H9 (cell line): ENCODE data around the gene SLC16A10. TPM values are rescaled to one million over a fixed set of nuclear protein-coding genes. Genes with fewer than 3 reads are reported as not detected.

Experiments
- DNase-seq: peaks from one replicate; pipeline ENCODE4 v3.0.0-alpha.2; 2017
- H2AFZ ChIP-seq: one replicate; pipeline ENCODE4 v1.6.1; 2013; ENCODE audit warnings: mild to moderate bottlenecking, low read length, control low read depth, moderate library complexity
- H2AK5ac ChIP-seq: 2 replicates; pipeline ENCODE4 v1.6.1; 2013; ENCODE audit warnings: low read length, control low read depth, mixed read lengths; ENCODE audit not compliant: insufficient read length
- H2BK120ac ChIP-seq: one replicate; pipeline ENCODE4 v1.6.1; 2013; ENCODE audit warnings: low read depth, mild to moderate bottlenecking, low read length, control low read depth, inconsistent platforms; ENCODE audit not compliant: poor library complexity, severe bottlenecking
- H2BK12ac ChIP-seq: 2 replicates; pipeline ENCODE4 v1.6.1; 2013; ENCODE audit warnings: low read length, control low read depth, mixed read lengths, low read depth; ENCODE audit not compliant: insufficient read length
- H2BK15ac ChIP-seq: 2 replicates; pipeline ENCODE4 v1.6.1; 2013; ENCODE audit warnings: low read depth, low read length, control low read depth
- H2BK20ac ChIP-seq: one replicate; pipeline ENCODE4 v1.6.1; 2013; ENCODE audit warnings: low read depth, mild to moderate bottlenecking, low read length, control low read depth, inconsistent platforms; ENCODE audit not compliant: poor library complexity, severe bottlenecking
- H2BK5ac ChIP-seq: 2 replicates; pipeline ENCODE4 v1.6.1; 2013; ENCODE audit warnings: low read length, control low read depth, mixed read lengths; ENCODE audit not compliant: insufficient read length
- H3K14ac ChIP-seq: 2 replicates; pipeline ENCODE4 v1.6.1; 2013; ENCODE audit warnings: low read length, control low read depth; ENCODE audit not compliant: insufficient read depth
- H3K18ac ChIP-seq: 2 replicates; pipeline ENCODE4 v1.6.1; 2013; ENCODE audit warnings: low read depth, mild to moderate bottlenecking, mixed read lengths, low read length, control low read depth; ENCODE audit not compliant: insufficient read length
- H3K23ac ChIP-seq: 2 replicates; pipeline ENCODE4 v1.6.1; 2013; ENCODE audit warnings: low read length, control low read depth, mixed read lengths, low read depth; ENCODE audit not compliant: insufficient read length
- H3K23me2 ChIP-seq: 2 replicates; pipeline ENCODE4 v1.6.1; 2013; ENCODE audit warnings: low read depth, mild to moderate bottlenecking, mixed read lengths, low read length, control low read depth; ENCODE audit not compliant: insufficient read length, poor library complexity, severe bottlenecking
- H3K27ac ChIP-seq: 2 replicates; pipeline ENCODE4 v1.5.1; 2013; ENCODE audit warnings: low read length, control low read depth, mixed read lengths, low read depth; ENCODE audit not compliant: insufficient read length
- H3K27me3 ChIP-seq: 2 replicates; pipeline ENCODE4 v1.6.1; 2013; ENCODE audit warnings: low read length, control low read depth, inconsistent platforms; ENCODE audit not compliant: insufficient read depth
- H3K4ac ChIP-seq: 2 replicates; pipeline ENCODE4 v1.6.1; 2013; ENCODE audit warnings: low read depth, mild to moderate bottlenecking, control low read depth, inconsistent platforms, low read length, moderate library complexity
- H3K4me1 ChIP-seq: 2 replicates; pipeline ENCODE4 v1.6.1; 2013; ENCODE audit warnings: low read length, control low read depth, inconsistent platforms; ENCODE audit not compliant: insufficient read depth
- H3K4me2 ChIP-seq: 2 replicates; pipeline ENCODE4 v1.6.1; 2013; ENCODE audit warnings: low read length, control low read depth, mixed read lengths; ENCODE audit not compliant: insufficient read length, insufficient read depth
- H3K56ac ChIP-seq: 2 replicates; pipeline ENCODE4 v1.6.1; 2013; ENCODE audit warnings: low read depth, mild to moderate bottlenecking, mixed read lengths, low read length, control low read depth; ENCODE audit not compliant: insufficient read length
- H3K79me1 ChIP-seq: 2 replicates; pipeline ENCODE4 v1.6.1; 2013; ENCODE audit warnings: low read depth, mild to moderate bottlenecking, moderate library complexity, low read length, control low read depth, inconsistent platforms; ENCODE audit not compliant: insufficient read depth, poor library complexity, severe bottlenecking
- H3K79me2 ChIP-seq: 2 replicates; pipeline ENCODE4 v1.6.1; 2013; ENCODE audit warnings: low read length, control low read depth, inconsistent platforms; ENCODE audit not compliant: insufficient read depth
- H3K9ac ChIP-seq: 2 replicates; pipeline ENCODE4 v1.6.1; 2013; ENCODE audit warnings: low read length, control low read depth, mixed read lengths; ENCODE audit not compliant: insufficient read length; ENCODE audit errors: extremely low read depth
- H3K9me3 ChIP-seq: one replicate; pipeline ENCODE4 v1.6.1; 2013; ENCODE audit warnings: low read depth, low read length, inconsistent platforms; ENCODE audit not compliant: control insufficient read depth
- H3T11ph ChIP-seq: one replicate; pipeline ENCODE4 v1.6.1; 2013; ENCODE audit warnings: mild to moderate bottlenecking, low read length, control low read depth, inconsistent platforms
- H4K20me1 ChIP-seq: one replicate; pipeline ENCODE4 v1.6.1; 2013; ENCODE audit not compliant: control insufficient read depth, insufficient read length, insufficient read depth
- H4K5ac ChIP-seq: 2 replicates; pipeline ENCODE4 v1.6.1; 2013; ENCODE audit warnings: low read depth, mild to moderate bottlenecking, mixed read lengths, low read length, control low read depth; ENCODE audit not compliant: insufficient read length
- H4K8ac ChIP-seq: replicated peaks from 2 replicates; pipeline ENCODE4 v1.6.1; 2013; ENCODE audit warnings: low read length, control low read depth, mixed read lengths, low read depth; ENCODE audit not compliant: insufficient read length
- H4K91ac ChIP-seq: 2 replicates; pipeline ENCODE4 v1.6.1; 2013; ENCODE audit warnings: low read depth, mild to moderate bottlenecking, moderate library complexity, mixed read lengths, low read length, control low read depth; ENCODE audit not compliant: insufficient read length
- H3K27ac Mint-ChIP-seq, 3 experiments: 2 replicates in 2 of 3; 3 replicates in 1 of 3; pipeline ENCODE4 v1.8.0; 2020 to 2021; ENCODE audit warnings: mixed read lengths in 3 of 3, mild to moderate bottlenecking in 1 of 3, moderate library complexity in 1 of 3
- H3K27me3 Mint-ChIP-seq: 2 replicates; pipeline ENCODE4 v1.8.0; 2021; ENCODE audit warnings: low read depth, mild to moderate bottlenecking, moderate library complexity, mixed read lengths
- H3K36me3 Mint-ChIP-seq, 3 experiments: 2 replicates in 2 of 3; 3 replicates in 1 of 3; pipeline ENCODE4 v1.8.0; 2020 to 2021; ENCODE audit warnings: low read depth in 3 of 3, mixed read lengths in 3 of 3; ENCODE audit not compliant: insufficient read depth in 1 of 3
- H3K4me1 Mint-ChIP-seq, 2 experiments: 2 replicates each; pipeline ENCODE4 v1.8.0; 2020; ENCODE audit warnings: mixed read lengths in 2 of 2
- H3K4me3 Mint-ChIP-seq, 2 experiments: 2 replicates in 1 of 2; 3 replicates in 1 of 2; pipeline ENCODE4 v1.8.0; 2020 to 2021; ENCODE audit warnings: mild to moderate bottlenecking in 2 of 2, mixed read lengths in 2 of 2, moderate library complexity in 1 of 2
- H3K9me3 Mint-ChIP-seq, 2 experiments: 2 replicates in 1 of 2; 3 replicates in 1 of 2; pipeline ENCODE4 v1.8.0; 2020; ENCODE audit warnings: mild to moderate bottlenecking in 2 of 2, mixed read lengths in 2 of 2, moderate library complexity in 1 of 2
- WGBS: extraction: QIAGEN DNeasy Blood & Tissue Kit; methylation state at CpG from one replicate; pipeline ENCODE4 v1.1.7; 2013; ENCODE audit warnings: missing lambda C conversion rate, low lambda C conversion rate, mixed read lengths; ENCODE audit not compliant: insufficient read length; ENCODE audit errors: extremely low coverage; 5-methylcytosine and 5-hydroxymethylcytosine counted together
- total RNA-seq: library from RNA; stranded (reverse); gene quantifications from 2 replicates; pipeline ENCODE4 v1.2.1, GENCODE V29; 2021
- TF ChIP-seq, protein P1 (sequence below): fragments of 200-600 bp; sonication (generic); conservative IDR thresholded peaks from 3 replicates; pipeline ENCODE4 v1.8.0; 2021; ENCODE audit warnings: antibody characterized with exemption, mild to moderate bottlenecking

SLC16A10 gene
- total RNA-seq, 1 experiment from 2014 or later, result 11.4 TPM

DNA sequence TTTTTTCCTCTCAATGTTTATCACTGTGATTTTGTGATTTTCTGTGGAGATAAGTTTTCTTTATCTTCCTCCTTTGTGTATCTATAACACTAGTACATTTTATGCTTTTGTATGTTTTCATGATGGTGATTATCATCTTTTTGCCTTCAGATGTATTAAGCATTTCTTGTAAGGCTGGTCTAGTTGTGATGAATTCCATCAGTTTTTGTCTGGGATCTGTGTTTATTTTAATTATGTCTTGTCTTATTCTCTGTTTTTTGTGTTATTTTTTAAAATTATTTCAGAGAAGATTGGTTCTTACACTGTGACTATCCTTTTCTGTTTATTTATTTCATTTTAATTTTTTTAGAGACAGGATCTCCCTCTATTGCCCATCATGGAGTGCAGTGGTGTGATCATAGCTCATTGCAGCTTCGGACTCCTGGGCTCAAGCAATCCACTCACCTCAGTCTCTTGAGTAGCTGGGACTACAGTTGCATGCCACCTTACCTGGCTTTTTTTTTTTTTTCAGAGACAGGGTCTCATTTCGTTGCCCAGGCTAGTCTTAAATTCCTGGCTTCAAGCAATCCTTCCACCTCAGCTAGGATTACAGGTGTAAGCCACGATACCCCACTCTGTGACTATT, 187.4 kb downstream of the SLC16A10 start:
- H3K27me3 ChIP-seq, result no peaks in the 10 kb centered on the region
- H2BK5ac ChIP-seq, result no peak overlapping the region
- H3K23ac ChIP-seq, result no peak overlapping the region
- no peaks in the 10 kb centered on the region for H3K79me1 ChIP-seq
- H3K4me1 Mint-ChIP-seq, result no peaks in the 10 kb centered on the region
- H2BK15ac ChIP-seq, result no peak overlapping the region
- no peak overlapping the region for H4K8ac ChIP-seq
- TF ChIP-seq, protein P1, sequence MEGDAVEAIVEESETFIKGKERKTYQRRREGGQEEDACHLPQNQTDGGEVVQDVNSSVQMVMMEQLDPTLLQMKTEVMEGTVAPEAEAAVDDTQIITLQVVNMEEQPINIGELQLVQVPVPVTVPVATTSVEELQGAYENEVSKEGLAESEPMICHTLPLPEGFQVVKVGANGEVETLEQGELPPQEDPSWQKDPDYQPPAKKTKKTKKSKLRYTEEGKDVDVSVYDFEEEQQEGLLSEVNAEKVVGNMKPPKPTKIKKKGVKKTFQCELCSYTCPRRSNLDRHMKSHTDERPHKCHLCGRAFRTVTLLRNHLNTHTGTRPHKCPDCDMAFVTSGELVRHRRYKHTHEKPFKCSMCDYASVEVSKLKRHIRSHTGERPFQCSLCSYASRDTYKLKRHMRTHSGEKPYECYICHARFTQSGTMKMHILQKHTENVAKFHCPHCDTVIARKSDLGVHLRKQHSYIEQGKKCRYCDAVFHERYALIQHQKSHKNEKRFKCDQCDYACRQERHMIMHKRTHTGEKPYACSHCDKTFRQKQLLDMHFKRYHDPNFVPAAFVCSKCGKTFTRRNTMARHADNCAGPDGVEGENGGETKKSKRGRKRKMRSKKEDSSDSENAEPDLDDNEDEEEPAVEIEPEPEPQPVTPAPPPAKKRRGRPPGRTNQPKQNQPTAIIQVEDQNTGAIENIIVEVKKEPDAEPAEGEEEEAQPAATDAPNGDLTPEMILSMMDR, result no peak
- no peaks in the 10 kb centered on the region for H3K27me3 Mint-ChIP-seq
- DNase-seq, result no peak
- no peak overlapping the region for H2BK120ac ChIP-seq
- H3K4me1 ChIP-seq, result no peaks in the 10 kb centered on the region
- H4K20me1 ChIP-seq, result no peaks in the 10 kb centered on the region
- no peak overlapping the region for H3T11ph ChIP-seq
- no peak overlapping the region for H3K14ac ChIP-seq
- no peak overlapping the region for H3K27ac ChIP-seq
- no peak overlapping the region for H2AK5ac ChIP-seq
- H3K27ac Mint-ChIP-seq, result no peak overlapping the region
- H2BK12ac ChIP-seq, result no peak overlapping the region
- H3K4ac ChIP-seq, result no peak overlapping the region
- no peak overlapping the region for H4K91ac ChIP-seq
- H3K23me2 ChIP-seq, result no peaks in the 10 kb centered on the region
- peaks cover 12% of the 10 kb centered on the region in 2 experiments for H3K9me3 Mint-ChIP-seq
- no peak overlapping the region for H3K18ac ChIP-seq
- no peaks in the 10 kb centered on the region for H3K9me3 ChIP-seq
- H4K5ac ChIP-seq, result no peak overlapping the region
- no peak overlapping the region for H2BK20ac ChIP-seq
- WGBS, result no CpG with 5 or more reads among the region's 3 CpGs
- no peak overlapping the region for H2AFZ ChIP-seq
- no peak overlapping the region for H3K9ac ChIP-seq
- no peak overlapping the region for H3K4me3 Mint-ChIP-seq
- H3K79me2 ChIP-seq, result no peaks in the 10 kb centered on the region
- H3K56ac ChIP-seq, result no peak overlapping the region
- H3K36me3 Mint-ChIP-seq, result peaks cover 44 to 75% (median 67%) of the 10 kb centered on the region in 3 experiments
- H3K4me2 ChIP-seq, result no peak overlapping the region
